Neural progenitor cell (in vitro differentiated cells): ENCODE results near the gene CCDC33. TPM values are rescaled to one million over a fixed set of nuclear protein-coding genes. Genes with fewer than 3 reads are reported as not detected.

Source experiments
- DNase-seq: peaks from one replicate; pipeline ENCODE4 v3.0.0-alpha.2; 2016; ENCODE audit warnings: low spot score
- H2AFZ ChIP-seq: fragments of 200-600 bp; sonication (generic); replicated peaks from 2 replicates; pipeline ENCODE4 v1.6.1; 2016; ENCODE audit warnings: antibody characterized with exemption
- H3F3A ChIP-seq: fragments of 200-600 bp; sonication (generic); 2 replicates; pipeline ENCODE4 v1.6.1; 2016; ENCODE audit warnings: antibody characterized with exemption, low read depth
- H3K27ac ChIP-seq: fragments of 200-600 bp; sonication (generic); 2 replicates; pipeline ENCODE4 v1.5.1; 2016; ENCODE audit warnings: mild to moderate bottlenecking
- H3K27me3 ChIP-seq: fragments of 200-600 bp; sonication (generic); 2 replicates; pipeline ENCODE4 v1.6.1; 2016; ENCODE audit warnings: mild to moderate bottlenecking, moderate library complexity
- H3K36me3 ChIP-seq: fragments of 200-600 bp; sonication (generic); 2 replicates; pipeline ENCODE4 v1.5.1; 2016
- H3K4me1 ChIP-seq: fragments of 200-600 bp; sonication (generic); 2 replicates; pipeline ENCODE4 v1.6.1; 2016; ENCODE audit warnings: mixed run types
- H3K4me2 ChIP-seq: fragments of 200-600 bp; sonication (generic); 2 replicates; pipeline ENCODE4 v1.6.1; 2016
- H3K4me3 ChIP-seq: fragments of 200-600 bp; sonication (generic); 2 replicates; pipeline ENCODE4 v1.5.1; 2016
- H3K79me2 ChIP-seq: fragments of 200-600 bp; sonication (generic); 2 replicates; pipeline ENCODE4 v1.6.1; 2016; ENCODE audit warnings: low read depth
- H3K9ac ChIP-seq: fragments of 200-600 bp; sonication (generic); 2 replicates; pipeline ENCODE4 v1.6.1; 2016
- H3K9me3 ChIP-seq: fragments of 200-600 bp; sonication (generic); 2 replicates; pipeline ENCODE4 v1.5.1; 2016; ENCODE audit warnings: low read depth
- H4K20me1 ChIP-seq: fragments of 200-600 bp; sonication (generic); 2 replicates; pipeline ENCODE4 v1.6.1; 2016; ENCODE audit warnings: low read depth
- H3K27ac Mint-ChIP-seq: 3 replicates; pipeline ENCODE4 v1.8.0; 2021; ENCODE audit warnings: mixed read lengths
- H3K27me3 Mint-ChIP-seq: 2 replicates; pipeline ENCODE4 v1.8.0; 2022; ENCODE audit warnings: low read depth, mild to moderate bottlenecking, inconsistent platforms, moderate library complexity, mixed read lengths; ENCODE audit not compliant: insufficient read depth
- H3K36me3 Mint-ChIP-seq: 3 replicates; pipeline ENCODE4 v1.8.0; 2021; ENCODE audit warnings: mixed read lengths
- H3K4me1 Mint-ChIP-seq: 3 replicates; pipeline ENCODE4 v1.8.0; 2021; ENCODE audit warnings: mixed read lengths
- H3K4me3 Mint-ChIP-seq: 3 replicates; pipeline ENCODE4 v1.8.0; 2021; ENCODE audit warnings: mild to moderate bottlenecking, moderate library complexity, mixed read lengths
- H3K9me3 Mint-ChIP-seq: 3 replicates; pipeline ENCODE4 v1.8.0; 2020; ENCODE audit warnings: mixed read lengths
- EZH2 ChIP-seq: fragments of 200-600 bp; sonication (generic); IDR thresholded peaks from 2 replicates; pipeline ENCODE4 v1.6.1; 2017; ENCODE audit warnings: antibody characterized with exemption, mild to moderate bottlenecking, moderate library complexity
- EZH2phosphoT487 ChIP-seq: fragments of 200-600 bp; sonication (generic); IDR thresholded peaks from 2 replicates; pipeline ENCODE4 v1.6.1; 2017; ENCODE audit warnings: antibody characterized with exemption
- total RNA-seq: library from RNA; depleted of rRNA; stranded (reverse); fragments of >200 nt; gene quantifications from 2 replicates; pipeline ENCODE4 v1.2.3, GENCODE V29; 2015; ENCODE audit warnings: low replicate concordance
- TF ChIP-seq, protein P1 (sequence below): fragments of 200-600 bp; sonication (generic); IDR thresholded peaks from 2 replicates; pipeline ENCODE4 v1.5.1; 2017; ENCODE audit warnings: antibody characterized with exemption, mild to moderate bottlenecking

The CCDC33 gene
- total RNA-seq, 1 donor from 2014 or later, result not detected

- no peaks in the 10 kb centered on the region for H3K36me3 ChIP-seq
- no peaks in the 10 kb centered on the region for H3K9me3 ChIP-seq
- Mint-ChIP-seq H3K27me3 (peaks cover 24% of the 10 kb centered on the region), H3K36me3 (no peaks in the 10 kb centered on the region), H3K9me3 (no peaks in the 10 kb centered on the region), H3K27ac (peak overlapping the region; percentile 13), H3K4me1 (peaks cover 20% of the 10 kb centered on the region), H3K4me3 (peak overlapping the region; percentile 81)
- DNase-seq, result peak; percentile 78
- peak overlapping the region; percentile 99 for H2AFZ ChIP-seq
- H3K27ac ChIP-seq, result no peak overlapping the region
- peak overlapping the region; percentile 94 for H3K4me2 ChIP-seq
- H4K20me1 ChIP-seq, result no peaks in the 10 kb centered on the region
- peaks cover 8% of the 10 kb centered on the region for H3F3A ChIP-seq
- no peak overlapping the region for H3K9ac ChIP-seq
- peaks cover 72% of the 10 kb centered on the region for H3K27me3 ChIP-seq
- peak; percentile 47 for TF ChIP-seq EZH2phosphoT487
- peak; percentile 70 for TF ChIP-seq EZH2
- TF ChIP-seq, protein P1, sequence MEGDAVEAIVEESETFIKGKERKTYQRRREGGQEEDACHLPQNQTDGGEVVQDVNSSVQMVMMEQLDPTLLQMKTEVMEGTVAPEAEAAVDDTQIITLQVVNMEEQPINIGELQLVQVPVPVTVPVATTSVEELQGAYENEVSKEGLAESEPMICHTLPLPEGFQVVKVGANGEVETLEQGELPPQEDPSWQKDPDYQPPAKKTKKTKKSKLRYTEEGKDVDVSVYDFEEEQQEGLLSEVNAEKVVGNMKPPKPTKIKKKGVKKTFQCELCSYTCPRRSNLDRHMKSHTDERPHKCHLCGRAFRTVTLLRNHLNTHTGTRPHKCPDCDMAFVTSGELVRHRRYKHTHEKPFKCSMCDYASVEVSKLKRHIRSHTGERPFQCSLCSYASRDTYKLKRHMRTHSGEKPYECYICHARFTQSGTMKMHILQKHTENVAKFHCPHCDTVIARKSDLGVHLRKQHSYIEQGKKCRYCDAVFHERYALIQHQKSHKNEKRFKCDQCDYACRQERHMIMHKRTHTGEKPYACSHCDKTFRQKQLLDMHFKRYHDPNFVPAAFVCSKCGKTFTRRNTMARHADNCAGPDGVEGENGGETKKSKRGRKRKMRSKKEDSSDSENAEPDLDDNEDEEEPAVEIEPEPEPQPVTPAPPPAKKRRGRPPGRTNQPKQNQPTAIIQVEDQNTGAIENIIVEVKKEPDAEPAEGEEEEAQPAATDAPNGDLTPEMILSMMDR, result no peak
- peaks cover 15% of the 10 kb centered on the region for H3K4me1 ChIP-seq
- H3K79me2 ChIP-seq, result no peaks in the 10 kb centered on the region
- peak overlapping the region; percentile 59 for H3K4me3 ChIP-seq
These were observed 129.7 kb downstream of the CCDC33 start for GRCh38 chr15:74365598-74366445.

DNA sequence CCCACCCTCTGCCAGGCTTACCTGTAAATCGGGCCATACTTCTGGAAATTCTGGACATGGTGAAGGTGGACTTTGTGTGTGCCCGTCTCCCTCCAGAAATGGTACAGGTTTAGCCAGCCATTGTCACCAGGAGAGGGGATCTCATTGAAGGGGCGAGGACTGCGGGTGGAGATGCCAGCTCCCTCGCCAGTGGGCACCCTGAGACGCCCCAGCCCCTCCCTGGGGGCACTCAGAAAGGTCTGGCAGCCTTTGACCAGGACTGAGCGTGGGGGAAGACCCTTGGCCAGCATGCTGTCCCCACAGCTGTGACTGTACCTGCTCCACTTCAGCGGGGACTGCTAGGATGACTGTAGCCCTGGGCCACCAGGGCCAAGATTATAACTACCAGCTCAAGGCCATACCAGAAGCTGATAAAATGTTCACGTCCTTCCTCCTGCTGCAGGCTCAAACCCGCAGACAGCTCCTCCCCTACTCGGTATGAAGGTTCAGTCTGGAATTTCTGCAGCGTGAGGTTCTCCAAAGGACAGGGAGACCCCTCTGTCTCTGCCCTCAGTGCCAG is 131.2 kb downstream of the CCDC33 start, which contains the start of gene CYP11A1:
Gene CYP11A1, minus strand, starts transcription at position 351 of the 559 bp plus-strand sequence. Its CDS starts 61 bp downstream, at position 290.
- Mint-ChIP-seq H3K9me3 (no peaks in the 10 kb centered on the region), H3K4me3 (peak within 1 kb of the TSS; percentile 41), H3K4me1 (peaks cover 23% of the 10 kb centered on the region), H3K27me3 (peaks cover 29% of the 10 kb centered on the region), H3K36me3 (no peaks in the 10 kb centered on the region), H3K27ac (no peak within 1 kb of the TSS)
- Histone ChIP-seq H3K79me2 (no peaks in the 10 kb centered on the region), H3K4me3 (no peak within 1 kb of the TSS), H4K20me1 (no peaks in the 10 kb centered on the region), H3F3A (peaks cover 15% of the 10 kb centered on the region), H3K36me3 (no peaks in the 10 kb centered on the region), H3K4me1 (peaks cover 25% of the 10 kb centered on the region), H3K4me2 (no peak within 1 kb of the TSS), H2AFZ (no peak within 1 kb of the TSS), H3K9ac (no peak within 1 kb of the TSS), H3K27ac (no peak within 1 kb of the TSS), H3K27me3 (peaks cover 70% of the 10 kb centered on the region), H3K9me3 (no peaks in the 10 kb centered on the region)
- DNase-seq, result no peak
- TF ChIP-seq EZH2 (no peak), EZH2phosphoT487 (no peak)
- TF ChIP-seq, protein P1, result no peak

DNA sequence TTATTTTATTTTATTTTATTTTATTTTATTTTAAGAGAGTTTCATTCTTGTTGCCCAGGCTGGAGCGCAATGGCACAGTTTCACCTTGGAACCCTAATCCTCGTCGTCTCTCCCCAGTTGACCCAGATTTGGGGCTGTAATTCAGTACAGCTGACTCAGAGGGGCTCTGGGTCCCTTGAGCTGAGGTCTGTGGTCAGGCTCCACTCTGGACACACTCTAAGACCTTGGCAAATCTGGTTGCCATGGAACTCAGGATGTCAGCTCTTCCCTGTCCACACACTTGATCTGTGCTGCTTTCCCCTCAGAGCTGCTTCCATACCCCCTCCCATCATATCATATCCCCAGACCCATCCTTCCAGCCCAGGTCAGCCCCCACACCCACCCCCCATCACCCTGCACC is 132.0 kb downstream of the CCDC33 start:
- H3K4me3 Mint-ChIP-seq, result no peak overlapping the region

More for the DNA sequence above, 132.0 kb downstream of the CCDC33 start:
- DNase-seq, result no peak
- Histone ChIP-seq H3K9me3 (no peaks in the 10 kb centered on the region), H3K79me2 (no peaks in the 10 kb centered on the region), H3K36me3 (no peaks in the 10 kb centered on the region), H4K20me1 (no peaks in the 10 kb centered on the region), H3K4me3 (no peak overlapping the region), H3K4me2 (no peak overlapping the region), H2AFZ (no peak overlapping the region), H3K27me3 (peaks cover 77% of the 10 kb centered on the region), H3K9ac (no peak overlapping the region), H3K27ac (no peak overlapping the region), H3F3A (peaks cover 15% of the 10 kb centered on the region), H3K4me1 (peaks cover 25% of the 10 kb centered on the region)
- Mint-ChIP-seq H3K4me1 (peaks cover 23% of the 10 kb centered on the region), H3K9me3 (no peaks in the 10 kb centered on the region), H3K36me3 (no peaks in the 10 kb centered on the region), H3K27me3 (peaks cover 31% of the 10 kb centered on the region), H3K27ac (no peak overlapping the region)
- TF ChIP-seq EZH2, result no peak
- TF ChIP-seq, protein P1, result no peak
- no peak for TF ChIP-seq EZH2phosphoT487
